Loucy (cell line): Measurements from ENCODE around the gene INPP4B.

Experiments used
- CTCF ChIP-seq: fragments of 200-600 bp; sonication (generic); conservative IDR thresholded peaks from 2 replicates; pipeline ENCODE4 v1.5.1; 2014; ENCODE audit warnings: mild to moderate bottlenecking, antibody characterized with exemption, low read length
- EZH2phosphoT487 ChIP-seq: fragments of 200-600 bp; IDR thresholded peaks from 2 replicates; pipeline ENCODE4 v1.6.1; 2018; ENCODE audit warnings: antibody characterized with exemption, mild to moderate bottlenecking, moderate library complexity, borderline replicate concordance

- TF ChIP-seq CTCF (no peak), EZH2phosphoT487 (no peak)
Measured at GRCh38 chr4:142500966-142501365, 345.1 kb downstream of the INPP4B start.
